ENCODE results near the gene LPP. TPM values are rescaled to one million over a fixed set of nuclear protein-coding genes. Genes with fewer than 3 reads are reported as not detected.

LPP gene
- total RNA-seq, 1 donor from 2014 or later, result 23.1 TPM

DNA sequence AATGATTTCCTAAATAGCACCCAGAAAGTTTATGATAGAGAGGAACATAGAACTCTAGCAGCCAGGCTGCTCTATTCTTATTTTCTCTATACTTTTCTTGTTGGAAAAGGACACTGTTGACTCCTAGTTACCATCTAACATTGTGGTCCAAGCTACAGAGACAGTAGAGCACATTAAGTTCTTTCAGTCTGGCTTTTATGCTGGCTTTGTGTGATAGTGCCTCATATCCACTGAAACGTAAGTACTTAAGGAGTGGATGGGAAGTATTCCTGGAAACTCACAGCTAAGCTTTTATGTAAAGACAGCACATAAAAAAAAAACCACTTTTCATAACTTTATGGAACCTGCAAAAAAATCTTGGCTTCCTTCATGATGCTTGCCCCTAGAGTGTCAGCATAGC is 537.7 kb downstream of the LPP start:
- H3K27ac Mint-ChIP-seq (ENCODE audit: unreplicated experiment), result no peak overlapping the region
- H3K4me3 Mint-ChIP-seq (ENCODE audit: unreplicated experiment), result no peak overlapping the region
- H3K9me3 Mint-ChIP-seq (ENCODE audit: unreplicated experiment), result no peaks in the 10 kb centered on the region
- no peaks in the 10 kb centered on the region for H3K36me3 Mint-ChIP-seq (ENCODE audit: unreplicated experiment)
- H3K4me1 Mint-ChIP-seq (ENCODE audit: low read depth, unreplicated experiment), result peaks cover 3% of the 10 kb centered on the region
- H3K27me3 Mint-ChIP-seq (ENCODE audit: unreplicated experiment), result no peaks in the 10 kb centered on the region
- DNase-seq, result no peak
- TF ChIP-seq, protein P1, sequence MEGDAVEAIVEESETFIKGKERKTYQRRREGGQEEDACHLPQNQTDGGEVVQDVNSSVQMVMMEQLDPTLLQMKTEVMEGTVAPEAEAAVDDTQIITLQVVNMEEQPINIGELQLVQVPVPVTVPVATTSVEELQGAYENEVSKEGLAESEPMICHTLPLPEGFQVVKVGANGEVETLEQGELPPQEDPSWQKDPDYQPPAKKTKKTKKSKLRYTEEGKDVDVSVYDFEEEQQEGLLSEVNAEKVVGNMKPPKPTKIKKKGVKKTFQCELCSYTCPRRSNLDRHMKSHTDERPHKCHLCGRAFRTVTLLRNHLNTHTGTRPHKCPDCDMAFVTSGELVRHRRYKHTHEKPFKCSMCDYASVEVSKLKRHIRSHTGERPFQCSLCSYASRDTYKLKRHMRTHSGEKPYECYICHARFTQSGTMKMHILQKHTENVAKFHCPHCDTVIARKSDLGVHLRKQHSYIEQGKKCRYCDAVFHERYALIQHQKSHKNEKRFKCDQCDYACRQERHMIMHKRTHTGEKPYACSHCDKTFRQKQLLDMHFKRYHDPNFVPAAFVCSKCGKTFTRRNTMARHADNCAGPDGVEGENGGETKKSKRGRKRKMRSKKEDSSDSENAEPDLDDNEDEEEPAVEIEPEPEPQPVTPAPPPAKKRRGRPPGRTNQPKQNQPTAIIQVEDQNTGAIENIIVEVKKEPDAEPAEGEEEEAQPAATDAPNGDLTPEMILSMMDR (IDR thresholded peaks at IDR 0.05; ENCODE audit: partially characterized antibody, unreplicated experiment), result no peak

DNA sequence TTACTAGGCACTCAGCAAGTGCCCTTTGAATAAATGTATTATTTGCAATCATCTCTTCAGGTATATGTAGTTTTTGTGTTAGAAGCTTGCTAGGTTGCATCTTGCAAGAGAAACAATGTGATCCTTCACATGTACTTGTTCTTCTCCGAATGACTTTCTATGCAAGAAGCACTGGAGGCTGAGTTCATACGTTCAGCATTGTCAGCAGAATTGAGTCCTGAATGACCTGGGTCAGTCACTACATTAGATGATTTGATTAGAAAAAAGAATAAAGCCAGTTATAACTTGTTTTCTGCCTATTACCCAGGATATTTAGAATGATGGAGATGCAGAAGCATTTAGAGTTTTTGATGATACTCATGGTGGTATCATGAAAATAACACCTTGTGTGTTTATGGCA is 538.7 kb downstream of the LPP start:
- no peak for DNase-seq
- no peaks in the 10 kb centered on the region for H3K9me3 Mint-ChIP-seq (ENCODE audit: unreplicated experiment)
- peaks cover 3% of the 10 kb centered on the region for H3K4me1 Mint-ChIP-seq (ENCODE audit: low read depth, unreplicated experiment)
- no peak overlapping the region for H3K4me3 Mint-ChIP-seq (ENCODE audit: unreplicated experiment)
- TF ChIP-seq, protein P1 (IDR thresholded peaks at IDR 0.05; ENCODE audit: partially characterized antibody, unreplicated experiment), result no peak
- no peaks in the 10 kb centered on the region for H3K36me3 Mint-ChIP-seq (ENCODE audit: unreplicated experiment)
- no peak overlapping the region for H3K27ac Mint-ChIP-seq (ENCODE audit: unreplicated experiment)
- H3K27me3 Mint-ChIP-seq (ENCODE audit: unreplicated experiment), result no peaks in the 10 kb centered on the region

DNA sequence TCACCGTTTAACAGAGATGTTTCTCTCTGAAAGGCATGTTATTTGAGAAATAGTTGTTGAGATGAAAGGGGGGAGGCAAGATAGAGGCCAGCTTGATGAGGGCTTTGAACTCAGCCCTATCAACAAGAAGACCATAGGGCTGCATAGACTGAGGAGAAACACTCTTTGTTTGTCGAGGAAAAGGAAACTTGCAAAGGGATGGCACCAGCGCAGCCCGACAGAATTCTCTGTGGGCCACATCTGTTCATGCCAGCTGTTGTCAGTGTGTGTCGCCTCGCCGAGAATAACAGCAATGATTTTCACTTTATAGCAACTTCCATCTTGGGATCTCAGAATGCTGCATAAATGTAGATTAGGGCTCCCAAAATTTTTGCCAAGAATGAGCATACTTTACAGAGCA is 539.5 kb downstream of the LPP start:
- Mint-ChIP-seq H3K27ac (ENCODE audit: unreplicated experiment) (no peak overlapping the region), H3K4me3 (ENCODE audit: unreplicated experiment) (no peak overlapping the region), H3K4me1 (ENCODE audit: low read depth, unreplicated experiment) (peaks cover 3% of the 10 kb centered on the region), H3K36me3 (ENCODE audit: unreplicated experiment) (no peaks in the 10 kb centered on the region), H3K9me3 (ENCODE audit: unreplicated experiment) (no peaks in the 10 kb centered on the region), H3K27me3 (ENCODE audit: unreplicated experiment) (no peaks in the 10 kb centered on the region)
- DNase-seq, result no peak
- TF ChIP-seq, protein P1 (IDR thresholded peaks at IDR 0.05; ENCODE audit: partially characterized antibody, unreplicated experiment), result no peak

DNA sequence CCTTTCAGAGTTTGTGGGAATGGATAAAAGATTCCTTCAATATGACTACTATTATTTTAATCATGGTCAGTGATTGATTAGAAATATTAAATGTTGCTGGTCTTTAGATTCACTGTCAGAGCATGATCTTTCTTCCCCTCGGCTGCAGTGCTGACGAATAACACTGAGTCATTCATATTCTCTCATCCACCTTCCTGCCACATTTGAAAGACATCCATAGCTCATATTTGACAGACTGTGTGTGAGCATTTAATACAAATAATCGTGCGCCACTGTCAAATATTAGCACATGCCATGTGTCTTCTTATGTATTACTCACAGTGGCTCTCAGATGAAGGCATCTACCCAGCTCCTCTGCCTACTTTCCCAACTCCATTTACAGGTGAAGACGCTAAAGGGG is 541.3 kb downstream of the LPP start:
- no peaks in the 10 kb centered on the region for H3K36me3 Mint-ChIP-seq (ENCODE audit: unreplicated experiment)
- H3K27ac Mint-ChIP-seq (ENCODE audit: unreplicated experiment), result no peak overlapping the region
- peaks cover 3% of the 10 kb centered on the region for H3K4me1 Mint-ChIP-seq (ENCODE audit: low read depth, unreplicated experiment)
- no peaks in the 10 kb centered on the region for H3K9me3 Mint-ChIP-seq (ENCODE audit: unreplicated experiment)
- TF ChIP-seq, protein P1 (IDR thresholded peaks at IDR 0.05; ENCODE audit: partially characterized antibody, unreplicated experiment), result no peak
- H3K27me3 Mint-ChIP-seq (ENCODE audit: unreplicated experiment), result no peaks in the 10 kb centered on the region
- no peak for DNase-seq
- H3K4me3 Mint-ChIP-seq (ENCODE audit: unreplicated experiment), result no peak overlapping the region

DNA sequence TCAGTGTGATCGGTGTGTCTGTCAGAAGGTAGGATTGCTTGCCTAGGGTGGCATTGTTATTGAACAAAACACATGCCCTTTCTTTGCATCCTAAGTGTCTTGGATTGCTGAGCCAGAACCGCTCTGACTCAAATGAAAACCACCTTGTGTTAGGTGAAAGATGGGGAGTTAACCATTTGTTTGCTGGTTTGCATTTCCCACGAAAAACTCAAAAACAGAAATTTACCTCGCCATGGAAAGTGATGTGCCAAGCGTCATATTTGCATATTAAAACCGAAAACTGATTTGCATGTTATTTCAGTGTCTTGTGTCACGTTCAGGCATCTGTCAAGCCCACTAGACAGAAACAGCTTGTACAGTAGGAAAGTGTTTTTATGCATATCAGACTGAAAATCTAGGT is 543.2 kb downstream of the LPP start:
- Mint-ChIP-seq H3K4me3 (ENCODE audit: unreplicated experiment) (no peak overlapping the region), H3K36me3 (ENCODE audit: unreplicated experiment) (no peaks in the 10 kb centered on the region), H3K27ac (ENCODE audit: unreplicated experiment) (no peak overlapping the region)

More for the DNA sequence above, 543.2 kb downstream of the LPP start:
- TF ChIP-seq, protein P1 (IDR thresholded peaks at IDR 0.05; ENCODE audit: partially characterized antibody, unreplicated experiment), result no peak
- DNase-seq, result no peak
- H3K27me3 Mint-ChIP-seq (ENCODE audit: unreplicated experiment), result peaks cover 2% of the 10 kb centered on the region
- H3K9me3 Mint-ChIP-seq (ENCODE audit: unreplicated experiment), result no peaks in the 10 kb centered on the region
- peaks cover 3% of the 10 kb centered on the region for H3K4me1 Mint-ChIP-seq (ENCODE audit: low read depth, unreplicated experiment)

All from glutamatergic neuron (in vitro differentiated cells).